Renal cortex interstitium (tissue), 3 donors: ENCODE data around the gene HOXD3. TPM values are rescaled to one million over a fixed set of nuclear protein-coding genes. Genes with fewer than 3 reads are reported as not detected.

Experiments
- polyA plus RNA-seq, 3 donors: library from polyadenylated mRNA; unstranded; fragments of 120-200 nt; gene quantifications; one replicate each; pipeline ENCODE4 v1.2.1, GENCODE V29; 2013; ENCODE audit not compliant: insufficient read length in 3 of 3

The HOXD3 gene
- polyA plus RNA-seq, 3 donors, result 25.3 to 30.3 (median 26.5) TPM

Other genes with a start within 250 kb of the HOXD3 start
- gene LNPK, start 155.0 kb upstream of the HOXD3 start, polyA plus RNA-seq, result 10 to 100 TPM; 20.8 to 28.3 (median 26.6) TPM
- not detected for gene EVX2, start 73.3 kb upstream of the HOXD3 start, polyA plus RNA-seq
- gene HOXD13, start 64.6 kb upstream of the HOXD3 start, polyA plus RNA-seq, result under 1 TPM; 0.14 to 0.22 (median 0.17) TPM
- gene HOXD12, start 57.5 kb upstream of the HOXD3 start, polyA plus RNA-seq, result under 1 TPM; 0.26 to 0.76 (median 0.62) TPM
- 10 to 100 TPM; 55.1 to 72.7 (median 67.2) TPM for gene HOXD11, start 50.0 kb upstream of the HOXD3 start, polyA plus RNA-seq
- gene HOXD10, start 40.5 kb upstream of the HOXD3 start, polyA plus RNA-seq, result 100 to 1,000 TPM; 163 to 188 (median 178) TPM
- gene HOXD9, start 34.6 kb upstream of the HOXD3 start, polyA plus RNA-seq, result 10 to 100 TPM; 74.3 to 99.6 (median 80.9) TPM
- gene HOXD8, start 27.6 kb upstream of the HOXD3 start, polyA plus RNA-seq, result 100 to 1,000 TPM; 169 to 187 (median 181) TPM
- gene HOXD4, start 5.8 kb upstream of the HOXD3 start, polyA plus RNA-seq, result 10 to 100 TPM; 47.8 to 80.8 (median 56.1) TPM
- gene HOXD1, start 31.4 kb downstream of the HOXD3 start, polyA plus RNA-seq, result 10 to 100 TPM in 2 of 3 donors, 1 to 10 TPM in 1; 9.8 to 12.4 (median 10.4) TPM
- gene MTX2, start 112.1 kb downstream of the HOXD3 start, polyA plus RNA-seq, result 10 to 100 TPM; 80.8 to 99.6 (median 91.0) TPM